Measurements from ENCODE around the gene FIGLA.

- TF ChIP-seq CTCF (IDR thresholded peaks at IDR 0.05; ENCODE audit: low read depth, low read length, poor library complexity, severe bottlenecking) (no peak), EZH2phosphoT487 (IDR thresholded peaks at IDR 0.05; ENCODE audit: borderline replicate concordance, low read length) (no peak)
Measured at GRCh38 chr2:70830366-70830765, 39.9 kb upstream of the FIGLA start.

Data from DOHH2 (cell line).